T-cell (primary cell): Measurements from ENCODE around the gene FAM241B. TPM values are rescaled to one million over a fixed set of nuclear protein-coding genes. Genes with fewer than 3 reads are reported as not detected.

ENCODE experiments used
- ATAC-seq, 4 experiments: fragments of 200-7000 bp in 3 of 4; fragments of 150-1000 bp in 1 of 4; cut with Tn5 transposase; replicated peaks in 1 of 4; 1 replicate in 3 of 4; 2 replicates in 1 of 4; pipeline ENCODE4 v1.10.0; 2021; ENCODE audit warnings: moderate library complexity in 3 of 4, mild to moderate bottlenecking in 2 of 4, moderate number of reproducible peaks in 1 of 4
- CTCF ChIA-PET, 2 donors: fragments of 300-600 bp; sonication (Branson Sonifier 250); formaldehyde crosslinking; loops; one replicate each; lab custom pipeline; 2022; ENCODE audit warnings: antibody characterized with exemption in 2 of 2; lab: Charles Lee
- POLR2A ChIA-PET, 2 donors: fragments of 300-600 bp; sonication (Branson Sonifier 250); formaldehyde crosslinking; loops; one replicate each; lab custom pipeline; 2022; ENCODE audit warnings: antibody characterized with exemption in 2 of 2; lab: Charles Lee
- DNase-seq, 35 experiments: peaks; one replicate each; pipeline versions ENCODE4 v3.0.0 to v3.0.0-alpha.2; 2013 to 2023
- H3K27ac ChIP-seq: one replicate; pipeline ENCODE4 v1.5.1; 2013; ENCODE audit warnings: low read length
- H3K27me3 ChIP-seq, 2 experiments: replicated peaks in 1 of 2; 1 replicate in 1 of 2; 2 replicates in 1 of 2; pipeline versions ENCODE4 v1.6.1 to v1.7.0; 2013; ENCODE audit warnings: low read length in 1 of 2, mixed read lengths in 1 of 2; ENCODE audit not compliant: control insufficient read depth in 2 of 2, insufficient read depth in 2 of 2; ENCODE audit errors: extremely low read depth in 1 of 2
- H3K36me3 ChIP-seq, 2 donors: 1 replicate in 1 of 2; 2 replicates in 1 of 2; pipeline versions ENCODE4 v1.6.1 to v1.7.0; 2013; ENCODE audit warnings: low read length in 1 of 2; ENCODE audit not compliant: control insufficient read depth in 2 of 2, insufficient read depth in 1 of 2; ENCODE audit errors: extremely low read depth in 1 of 2
- H3K4me1 ChIP-seq, 2 experiments: 1 replicate in 1 of 2; 2 replicates in 1 of 2; pipeline versions ENCODE4 v1.6.1 to v1.7.0; 2013; ENCODE audit warnings: low read length in 2 of 2, mixed read lengths in 1 of 2; ENCODE audit not compliant: insufficient read depth in 2 of 2, control insufficient read depth in 1 of 2; ENCODE audit errors: extremely low read depth in 1 of 2
- H3K4me3 ChIP-seq, 2 donors: 1 replicate in 1 of 2; 2 replicates in 1 of 2; pipeline versions ENCODE4 v1.5.1 to v1.7.0; 2013; ENCODE audit warnings: mild to moderate bottlenecking in 2 of 2, low read length in 1 of 2, moderate library complexity in 1 of 2; ENCODE audit not compliant: control insufficient read depth in 1 of 2; ENCODE audit errors: extremely low read depth in 1 of 2
- H3K9me3 ChIP-seq: 2 replicates; pipeline ENCODE4 v1.7.0; 2013
- H3K27ac Mint-ChIP-seq, 2 donors: one replicate each; pipeline ENCODE4 v1.8.0; 2020 to 2021; ENCODE audit warnings: mild to moderate bottlenecking in 2 of 2, mixed read lengths in 2 of 2
- H3K27me3 Mint-ChIP-seq, 2 donors: one replicate each; pipeline ENCODE4 v1.8.0; 2021 to 2022; ENCODE audit warnings: mixed read lengths in 2 of 2
- H3K36me3 Mint-ChIP-seq: one replicate; pipeline ENCODE4 v1.8.0; 2021; ENCODE audit warnings: mixed read lengths
- H3K4me1 Mint-ChIP-seq, 3 donors: one replicate each; pipeline ENCODE4 v1.8.0; 2020 to 2022; ENCODE audit warnings: mixed read lengths in 3 of 3, mild to moderate bottlenecking in 1 of 3
- H3K4me3 Mint-ChIP-seq, 3 donors: one replicate each; pipeline ENCODE4 v1.8.0; 2020 to 2022; ENCODE audit warnings: mild to moderate bottlenecking in 3 of 3, mixed read lengths in 3 of 3, moderate library complexity in 3 of 3
- H3K9me3 Mint-ChIP-seq, 3 donors: one replicate each; pipeline ENCODE4 v1.8.0; 2020 to 2022; ENCODE audit warnings: mixed read lengths in 3 of 3
- WGBS: methylation state at CpG from one replicate; pipeline ENCODE4 v1.1.5; 2013; ENCODE audit warnings: missing lambda C conversion rate; ENCODE audit not compliant: insufficient coverage; 5-methylcytosine and 5-hydroxymethylcytosine counted together
- total RNA-seq, 35 experiments: library from RNA in 6 of 35; stranded (reverse) in 6 of 35; fragments of 120-200 nt in 1 of 35; gene quantifications; one replicate each; pipeline versions ENCODE4 v1.2.1 to v1.2.4 and lab custom pipeline; 2013 to 2026

FAM241B gene
- total RNA-seq, 5 donors from 2014 or later (not counting 1 experiment from before 2014, with no cell fraction given) = 7.4 to 11.8 (median 9.2) TPM

DNA sequence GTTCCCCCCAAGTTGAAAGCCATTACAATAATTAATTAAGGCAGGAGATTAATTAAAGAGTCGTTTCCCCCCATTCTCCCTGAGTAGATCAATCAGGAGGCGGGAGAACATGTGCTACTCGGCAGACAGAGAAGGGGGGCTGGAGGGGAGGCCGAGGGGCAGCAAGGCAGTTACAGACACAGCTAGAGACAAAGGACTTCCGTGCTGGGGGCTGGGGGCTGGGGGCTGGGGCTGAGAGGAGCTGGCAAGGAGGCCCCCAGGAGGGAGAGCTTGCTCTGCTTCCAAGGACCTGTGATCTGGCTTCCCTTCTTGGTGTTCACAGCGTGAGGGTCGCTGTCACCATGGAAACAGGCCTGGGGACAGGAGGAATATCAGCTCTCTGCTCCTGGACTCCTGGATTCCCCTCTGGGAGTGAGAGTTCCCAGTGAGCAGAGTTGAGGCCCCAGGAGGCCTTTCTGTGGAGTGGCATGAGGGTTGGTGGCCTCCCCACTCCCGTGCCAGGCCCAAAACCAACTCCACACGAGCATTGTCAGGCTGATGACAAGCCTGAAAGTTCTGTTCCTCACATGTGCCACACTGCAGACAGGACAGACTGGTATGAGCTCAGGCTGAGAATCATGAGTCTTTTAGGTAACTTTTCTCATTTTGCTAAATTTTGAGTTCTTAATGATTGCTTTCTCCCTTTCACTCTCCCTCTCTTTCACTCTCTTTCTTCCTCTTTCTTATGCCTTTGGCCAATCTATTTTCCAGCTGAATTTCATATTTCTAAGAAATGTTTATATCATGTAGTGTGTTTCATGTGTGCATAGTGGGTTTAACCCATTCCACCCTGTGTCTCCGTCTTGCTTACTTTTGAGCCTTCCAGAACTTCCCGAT lies 16.4 kb downstream of the FAM241B start:
- Mint-ChIP-seq H3K27ac (no peak overlapping the region), H3K36me3 (no peaks in the 10 kb centered on the region), H3K9me3 (no peaks in the 10 kb centered on the region), H3K27me3 (peaks cover 4 to 6% of the 10 kb centered on the region in 2 donors), H3K4me1 (peaks cover 7 to 12% (median 11%) of the 10 kb centered on the region in 3 donors), H3K4me3 (no peak overlapping the region)
- POLR2A ChIA-PET = no interaction called here
- peaks cover 0 to 37% of the 10 kb centered on the region in 2 experiments for H3K27me3 ChIP-seq
- ATAC-seq (no peak), DNase-seq (no peak)
- no peaks in the 10 kb centered on the region for H3K9me3 ChIP-seq
- H3K4me3 ChIP-seq = no peak overlapping the region
- no peak overlapping the region for H3K27ac ChIP-seq
- CTCF ChIA-PET = interaction anchor here in 1 of 2 donors (0.7 kb wide), 1 partner anchor 12 kb away, joined by 3 read pairs; no protein-coding TSS in a partner anchor
- H3K36me3 ChIP-seq = no peaks in the 10 kb centered on the region
- 56% methylated on average over 4 of the region's 11 CpGs for WGBS
- H3K4me1 ChIP-seq = peaks cover 10 to 13% of the 10 kb centered on the region in 2 experiments

- Mint-ChIP-seq H3K9me3 (no peaks in the 10 kb centered on the region), H3K36me3 (no peaks in the 10 kb centered on the region), H3K4me3 (no peak overlapping the region), H3K27me3 (peaks cover 4 to 6% of the 10 kb centered on the region in 2 donors), H3K4me1 (peaks cover 12 to 19% (median 16%) of the 10 kb centered on the region in 3 donors), H3K27ac (no peak overlapping the region)
- CTCF ChIA-PET = no interaction called here
- H3K9me3 ChIP-seq = no peaks in the 10 kb centered on the region
- POLR2A ChIA-PET = no interaction called here
- no CpG with 5 or more reads among the region's 6 CpGs for WGBS
- H3K27me3 ChIP-seq = peaks cover 0 to 39% of the 10 kb centered on the region in 2 experiments
- H3K4me1 ChIP-seq = peaks cover 10 to 19% of the 10 kb centered on the region in 2 experiments
- H3K36me3 ChIP-seq = no peaks in the 10 kb centered on the region
- no peak for DNase-seq
- H3K27ac ChIP-seq = no peak overlapping the region
- no peak overlapping the region for H3K4me3 ChIP-seq
- ATAC-seq = no peak
Measured at GRCh38 chr10:69647126-69647525, 17.1 kb downstream of the FAM241B start.

GRCh38 chr10:69647819-69648218 lies 17.8 kb downstream of the FAM241B start:
- Histone ChIP-seq H3K9me3 (no peaks in the 10 kb centered on the region), H3K4me1 (peaks cover 10 to 19% of the 10 kb centered on the region in 2 experiments), H3K27ac (no peak overlapping the region), H3K4me3 (no peak overlapping the region), H3K27me3 (peaks cover 0 to 45% of the 10 kb centered on the region in 2 experiments), H3K36me3 (no peaks in the 10 kb centered on the region)
- ChIA-PET POLR2A (interaction anchor here in 1 of 2 donors (0.6 kb wide), 1 partner anchor 1131 kb away, joined by 4 read pairs; no protein-coding TSS in a partner anchor), CTCF (interaction anchor here (0.7 kb wide), 3 partner anchors 10 to 19 kb away, joined by 3 to 4 read pairs (median 3); no protein-coding TSS in a partner anchor)
- Mint-ChIP-seq H3K4me1 (peaks cover 12 to 19% (median 16%) of the 10 kb centered on the region in 3 donors), H3K36me3 (no peaks in the 10 kb centered on the region), H3K9me3 (no peaks in the 10 kb centered on the region), H3K27ac (no peak overlapping the region), H3K4me3 (no peak overlapping the region), H3K27me3 (peaks cover 4 to 6% of the 10 kb centered on the region in 2 donors)
- ATAC-seq (no peak), DNase-seq (no peak)
- 65% methylated on average over 2 of the region's 4 CpGs for WGBS

- CTCF ChIA-PET = no interaction called here
- no peak for DNase-seq
- no peak for ATAC-seq
- POLR2A ChIA-PET = no interaction called here
- Histone ChIP-seq H3K4me1 (peaks cover 10 to 19% of the 10 kb centered on the region in 2 experiments), H3K4me3 (no peak overlapping the region), H3K27ac (no peak overlapping the region), H3K36me3 (no peaks in the 10 kb centered on the region), H3K27me3 (peaks cover 0 to 46% of the 10 kb centered on the region in 2 experiments), H3K9me3 (peaks cover 2% of the 10 kb centered on the region)
- no peaks in the 10 kb centered on the region for H3K9me3 Mint-ChIP-seq
- 100% methylated on average over 3 of the region's 5 CpGs for WGBS
- no peak overlapping the region for H3K4me3 Mint-ChIP-seq
- no peak overlapping the region for H3K27ac Mint-ChIP-seq
- H3K27me3 Mint-ChIP-seq = peaks cover under 1 to 2% of the 10 kb centered on the region in 2 donors
- no peaks in the 10 kb centered on the region for H3K36me3 Mint-ChIP-seq
- H3K4me1 Mint-ChIP-seq = peaks cover 12 to 19% (median 16%) of the 10 kb centered on the region in 3 donors
Measured at GRCh38 chr10:69648461-69648860, 18.4 kb downstream of the FAM241B start.

DNA sequence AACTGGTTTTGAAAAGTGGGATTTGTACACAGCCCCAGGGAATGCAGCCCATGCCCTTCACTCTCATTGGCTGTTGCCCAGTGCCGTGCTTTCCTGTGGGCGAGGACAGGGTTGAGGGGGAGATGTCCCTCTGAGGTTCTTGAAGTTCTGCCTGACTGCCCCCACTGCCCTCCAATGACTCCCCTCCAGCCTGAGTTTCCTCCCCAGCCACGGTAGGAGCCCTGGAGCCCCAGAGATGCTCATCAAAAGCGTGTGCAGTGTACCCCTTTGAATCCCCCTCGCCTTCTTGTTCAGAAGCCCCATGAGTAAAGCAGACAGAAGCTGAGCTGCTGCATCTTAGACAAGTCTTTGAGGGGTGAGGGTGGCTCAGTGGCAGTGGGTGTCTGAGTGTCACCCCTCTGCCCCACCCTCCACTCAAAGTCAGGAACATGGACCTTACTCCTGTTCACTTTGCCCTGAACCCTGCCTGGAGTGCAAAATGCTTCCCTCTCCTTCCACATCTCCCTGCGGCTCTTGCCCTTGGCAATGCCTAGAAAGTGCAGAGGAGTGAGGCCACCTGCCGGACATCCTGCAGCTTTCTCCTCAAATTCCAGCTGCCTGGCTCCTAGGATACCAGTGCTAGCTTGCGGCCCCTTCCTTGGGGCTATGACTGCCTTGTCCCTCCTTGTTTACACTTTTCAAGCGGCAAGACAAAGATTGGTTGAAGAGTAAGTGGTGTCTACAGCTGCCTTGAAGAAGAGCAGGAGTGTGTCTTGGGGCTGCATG lies 19.9 kb downstream of the FAM241B start:
- Histone ChIP-seq H3K36me3 (no peaks in the 10 kb centered on the region), H3K27ac (no peak overlapping the region), H3K4me1 (peaks cover 10 to 19% of the 10 kb centered on the region in 2 experiments), H3K9me3 (peaks cover 2% of the 10 kb centered on the region), H3K4me3 (no peak overlapping the region), H3K27me3 (peaks cover 0 to 43% of the 10 kb centered on the region in 2 experiments)
- CTCF ChIA-PET = no interaction called here
- H3K27me3 Mint-ChIP-seq = no peaks in the 10 kb centered on the region
- H3K27ac Mint-ChIP-seq = no peak overlapping the region
- H3K9me3 Mint-ChIP-seq = no peaks in the 10 kb centered on the region
- H3K36me3 Mint-ChIP-seq = no peaks in the 10 kb centered on the region
- H3K4me1 Mint-ChIP-seq = peaks cover 12 to 19% (median 16%) of the 10 kb centered on the region in 3 donors
- DNase-seq = no peak
- no peak overlapping the region for H3K4me3 Mint-ChIP-seq
- WGBS = 94% methylated on average over 2 of the region's 9 CpGs
- POLR2A ChIA-PET = no interaction called here
- ATAC-seq = no peak
